Aortic smooth muscle cell (primary cell): Measurements from ENCODE around the gene ZBTB32. TPM values are rescaled to one million over a fixed set of nuclear protein-coding genes. Genes with fewer than 3 reads are reported as not detected.

Experiments
- total RNA-seq: library from RNA; depleted of rRNA; stranded (reverse); fragments of >200 nt; gene quantifications from 2 replicates; pipeline ENCODE4 v1.2.3, GENCODE V29; 2014

The ZBTB32 gene, protein sequence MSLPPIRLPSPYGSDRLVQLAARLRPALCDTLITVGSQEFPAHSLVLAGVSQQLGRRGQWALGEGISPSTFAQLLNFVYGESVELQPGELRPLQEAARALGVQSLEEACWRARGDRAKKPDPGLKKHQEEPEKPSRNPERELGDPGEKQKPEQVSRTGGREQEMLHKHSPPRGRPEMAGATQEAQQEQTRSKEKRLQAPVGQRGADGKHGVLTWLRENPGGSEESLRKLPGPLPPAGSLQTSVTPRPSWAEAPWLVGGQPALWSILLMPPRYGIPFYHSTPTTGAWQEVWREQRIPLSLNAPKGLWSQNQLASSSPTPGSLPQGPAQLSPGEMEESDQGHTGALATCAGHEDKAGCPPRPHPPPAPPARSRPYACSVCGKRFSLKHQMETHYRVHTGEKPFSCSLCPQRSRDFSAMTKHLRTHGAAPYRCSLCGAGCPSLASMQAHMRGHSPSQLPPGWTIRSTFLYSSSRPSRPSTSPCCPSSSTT
- total RNA-seq, result not detected in 2 replicates

DNA sequence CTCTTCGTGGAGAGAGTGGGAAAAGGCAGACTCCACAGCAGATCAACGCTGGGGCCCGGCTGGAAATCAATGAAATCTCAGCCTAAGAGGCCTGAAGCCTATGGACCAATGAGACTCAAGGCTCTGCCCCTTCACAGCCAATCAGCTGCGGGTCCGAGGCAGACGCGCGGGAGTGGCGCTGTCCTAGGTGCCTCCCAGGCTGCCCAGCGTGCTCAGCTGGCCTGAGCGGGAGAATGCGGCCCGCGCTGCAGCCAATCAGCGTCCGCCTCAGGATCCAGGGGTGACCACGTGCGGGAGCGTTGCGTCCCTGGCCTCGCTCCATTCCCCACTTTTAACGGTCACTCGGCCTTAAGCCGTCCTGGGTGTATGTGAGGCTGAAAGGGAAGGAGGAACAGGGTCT, at the start of gene ZBTB32:
Gene ZBTB32 (plus strand): TSS at position 341 of the 400 bp plus-strand sequence. CDS start 10,069 bp downstream, outside the sequence.

DNA sequence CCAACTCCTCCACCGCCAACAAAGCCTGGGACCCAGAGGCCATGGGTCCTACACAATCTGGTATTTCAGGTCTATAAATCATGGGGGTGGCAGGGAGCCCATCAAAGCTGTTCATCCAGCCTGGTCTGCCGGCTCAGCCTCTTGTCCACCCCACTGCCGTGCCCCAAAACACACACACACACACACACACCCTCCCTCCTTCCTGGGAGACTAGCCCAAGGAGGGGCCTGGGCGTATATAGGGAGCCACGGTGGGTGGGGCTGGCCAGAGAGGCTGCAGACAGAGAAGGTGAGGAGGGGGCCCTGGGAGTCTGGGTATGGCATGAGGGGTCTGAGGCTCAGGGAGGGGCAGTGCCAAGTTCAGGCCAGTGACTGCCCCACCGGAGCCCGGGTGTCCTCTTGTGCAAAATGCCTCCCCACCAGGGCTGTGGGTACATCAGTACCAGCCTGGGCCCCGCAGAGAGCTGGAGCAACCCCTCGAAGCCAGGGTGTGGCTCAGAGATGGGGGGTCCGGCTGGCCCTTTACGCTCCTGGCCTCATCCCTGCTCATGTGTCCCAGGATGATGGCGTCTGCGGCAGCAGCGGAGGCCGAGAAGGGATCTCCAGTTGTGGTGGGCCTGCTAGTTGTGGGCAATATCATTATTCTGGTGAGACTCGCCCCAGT, 38.0 kb upstream of the ZBTB32 start, which contains the start of gene UPK1A:
Gene UPK1A (plus strand): TSS at position 267 of the 663 bp plus-strand sequence. CDS start 296 bp downstream, at position 563.

DNA sequence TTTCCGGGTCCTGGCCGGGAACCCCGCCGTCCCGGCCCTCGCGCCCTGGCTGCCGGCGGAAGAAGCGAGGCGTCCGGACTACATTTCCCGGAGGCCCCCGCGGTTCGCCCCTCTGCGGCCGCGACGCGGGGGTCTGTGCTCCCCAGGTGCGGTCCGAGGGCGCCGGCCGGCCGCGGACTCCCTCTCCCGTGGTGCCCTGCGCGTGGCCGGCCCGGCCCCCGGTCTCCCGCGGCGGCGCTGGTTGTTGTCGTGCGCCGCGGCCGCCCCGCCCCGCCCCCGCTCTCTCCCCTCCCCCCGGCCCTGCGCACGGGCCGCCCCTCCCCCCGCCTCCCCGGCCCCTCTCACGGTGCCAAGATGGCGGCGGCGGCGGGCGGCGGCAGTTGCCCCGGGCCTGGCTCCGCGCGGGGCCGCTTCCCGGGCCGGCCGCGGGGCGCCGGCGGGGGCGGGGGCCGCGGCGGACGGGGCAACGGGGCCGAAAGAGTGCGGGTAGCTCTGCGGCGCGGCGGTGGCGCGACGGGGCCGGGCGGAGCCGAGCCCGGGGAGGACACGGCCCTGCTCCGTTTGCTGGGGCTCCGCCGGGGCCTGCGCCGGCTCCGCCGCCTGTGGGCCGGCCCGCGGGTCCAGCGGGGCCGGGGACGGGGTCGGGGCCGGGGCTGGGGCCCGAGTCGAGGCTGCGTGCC, 13.4 kb downstream of the ZBTB32 start, which contains the start of gene KMT2B:
Gene KMT2B (plus strand): TSS at position 339 of the 680 bp plus-strand sequence. CDS start 16 bp downstream, at position 355.

DNA sequence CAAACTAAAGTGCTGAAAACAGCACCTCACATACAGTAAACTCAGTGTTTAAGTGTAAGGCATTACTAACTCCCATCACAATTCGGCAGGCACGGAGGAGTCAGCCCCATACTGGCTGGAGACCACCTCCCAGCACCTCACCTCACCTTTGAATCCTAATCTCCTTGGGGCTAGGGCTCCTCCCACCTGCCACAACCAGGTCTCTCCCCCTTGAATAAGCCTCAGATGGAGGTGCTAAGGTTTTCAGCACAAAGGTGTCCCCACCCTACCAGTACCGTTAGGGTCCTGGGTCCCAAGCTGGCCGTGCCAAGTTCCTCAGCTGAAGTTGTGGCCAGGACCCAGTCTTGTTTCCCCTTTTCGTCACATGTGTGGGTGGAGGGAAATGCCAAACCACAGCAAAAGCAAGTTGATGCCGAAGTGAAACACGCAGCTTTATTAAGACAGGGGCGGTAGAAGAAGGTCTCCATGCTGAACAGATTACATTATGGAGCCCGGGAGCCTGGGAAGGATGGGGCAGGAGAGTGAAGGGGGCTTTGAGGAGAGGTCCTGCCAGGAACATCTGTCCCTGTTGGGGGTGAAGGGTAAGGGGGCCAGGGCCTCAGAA, 37.9 kb downstream of the ZBTB32 start, which contains the start of gene IGFLR1:
Gene IGFLR1 (minus strand): TSS at position 332 of the 604 bp plus-strand sequence. CDS start 1,272 bp downstream, outside the sequence.

DNA sequence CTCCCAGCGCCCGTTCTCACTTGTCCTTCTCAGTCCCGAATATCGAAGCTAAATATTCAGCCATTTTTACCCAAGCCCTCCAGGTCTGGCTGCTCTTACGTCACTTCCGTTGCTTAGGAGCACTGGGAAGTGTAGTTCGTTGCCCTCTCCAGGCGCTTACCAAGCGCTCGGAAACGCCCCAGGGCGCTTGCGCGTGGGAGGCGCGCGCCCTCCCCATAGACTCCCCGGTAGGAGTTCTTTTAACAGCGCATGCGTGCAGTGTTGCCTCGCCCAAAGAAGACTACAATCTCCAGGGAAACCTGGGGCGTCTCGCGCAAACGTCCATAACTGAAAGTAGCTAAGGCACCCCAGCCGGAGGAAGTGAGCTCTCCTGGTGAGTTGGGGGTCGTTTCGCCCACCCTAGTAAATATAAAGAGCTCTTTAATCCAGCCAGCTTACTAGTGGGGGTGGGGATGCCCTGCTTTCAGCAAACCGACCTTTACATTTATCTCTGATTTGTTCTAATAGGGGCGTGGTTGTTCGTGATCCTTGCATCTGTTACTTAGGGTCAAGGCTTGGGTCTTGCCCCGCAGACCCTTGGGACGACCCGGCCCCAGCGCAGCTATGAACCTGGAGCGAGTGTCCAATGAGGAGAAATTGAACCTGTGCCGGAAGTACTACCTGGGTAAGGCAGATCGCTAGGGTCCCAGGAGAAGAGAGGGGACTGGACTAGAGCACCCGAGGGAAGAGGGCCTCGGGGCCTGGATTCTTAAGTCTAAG, 41.1 kb downstream of the ZBTB32 start, which contains the start of the genes PSENEN and U2AF1L4:
Gene PSENEN (plus strand): TSS at position 324 of the 759 bp plus-strand sequence. CDS start 280 bp downstream, at position 604.
Gene U2AF1L4 (minus strand): TSS at position 91 of the 759 bp plus-strand sequence. CDS start 27 bp downstream, at position 64.

DNA sequence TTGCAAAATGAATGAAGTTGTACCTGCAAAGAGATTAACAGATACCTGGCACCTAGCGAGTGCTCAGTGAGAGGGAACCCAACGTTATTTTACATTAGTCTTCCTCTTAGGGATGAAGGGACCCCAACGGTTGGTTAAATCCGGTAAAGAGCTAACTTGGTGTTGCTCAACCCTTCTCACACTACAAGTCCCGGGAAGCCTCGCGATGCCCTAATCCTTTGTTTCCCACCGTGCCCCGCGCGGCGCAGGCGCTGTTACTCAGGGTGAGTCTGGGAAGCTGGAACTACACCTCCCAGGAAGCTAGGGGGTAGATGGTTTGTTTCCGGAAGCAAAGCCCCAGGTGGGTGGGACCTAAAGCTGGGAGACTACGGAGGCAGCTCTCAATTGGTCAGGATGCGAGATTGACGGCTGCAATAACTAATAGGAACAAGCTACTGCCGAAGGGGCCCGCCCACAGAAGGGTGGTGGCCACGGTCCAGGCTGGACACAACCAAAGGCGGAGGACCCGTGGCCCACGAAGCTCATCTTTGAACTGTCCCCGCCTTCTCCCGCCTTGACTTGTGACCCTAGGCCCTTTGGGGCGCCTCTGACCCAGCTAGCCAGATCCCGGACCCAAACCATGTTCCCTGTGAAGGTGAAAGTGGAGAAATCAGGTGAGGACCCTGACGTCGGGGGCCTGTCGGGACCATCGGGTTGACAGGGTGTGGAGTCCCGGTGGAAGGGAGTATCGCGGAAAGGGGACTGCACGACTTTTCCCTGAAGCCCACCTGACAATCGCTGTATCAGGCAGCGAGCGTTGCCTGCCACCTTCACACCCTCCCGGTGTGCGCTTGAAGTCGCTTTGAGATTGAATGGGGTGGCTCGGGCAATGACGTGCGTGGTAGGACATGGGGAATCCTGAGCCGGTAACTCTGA, 44.0 kb downstream of the ZBTB32 start, which contains the start of gene LIN37:
Gene LIN37 (plus strand): TSS at position 471 of the 915 bp plus-strand sequence. CDS start 149 bp downstream, at position 620.

DNA sequence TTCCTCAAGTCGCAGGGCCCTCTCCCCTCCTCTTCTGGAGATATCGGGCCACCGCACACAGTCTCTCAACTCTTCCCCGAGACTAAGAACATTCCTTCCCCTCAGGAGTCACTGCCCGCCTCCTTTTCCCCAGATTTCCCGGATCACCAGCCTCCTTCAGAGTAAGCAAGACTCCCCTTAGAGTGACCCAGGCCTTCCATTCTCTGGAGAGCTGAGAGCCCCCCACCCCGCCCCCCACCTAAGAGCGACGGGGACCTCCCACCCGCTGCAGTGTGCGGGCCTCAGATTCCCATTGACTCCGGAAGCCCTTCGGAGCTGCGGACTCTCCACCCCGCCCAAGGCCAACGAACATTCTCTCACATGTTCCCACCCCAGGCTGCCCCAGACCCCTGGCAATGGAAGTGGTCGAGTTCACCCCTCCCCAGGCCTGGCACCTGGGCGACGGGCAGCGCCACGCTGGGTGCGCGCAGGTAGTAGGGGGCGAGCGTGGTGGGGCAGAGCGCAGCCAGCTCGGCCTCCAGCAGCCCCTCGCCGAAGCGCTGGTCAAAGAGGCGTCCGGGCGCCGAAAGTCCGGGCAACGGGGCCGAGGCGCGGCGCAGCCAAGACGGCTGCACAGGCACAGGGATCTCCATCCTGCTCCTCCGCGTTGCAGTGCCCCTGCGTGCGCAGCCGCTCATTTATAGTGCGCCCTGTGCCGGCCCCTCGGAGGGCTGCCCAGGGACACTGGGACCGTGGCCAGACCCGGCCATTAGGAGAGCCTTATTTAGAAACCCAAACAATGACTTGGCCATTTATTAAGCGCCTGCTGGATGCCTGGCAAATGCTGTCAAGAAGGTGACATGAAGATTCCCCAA, 52.2 kb downstream of the ZBTB32 start, which contains the start of gene HSPB6:
Gene HSPB6 (minus strand): TSS at position 653 of the 854 bp plus-strand sequence. CDS start 21 bp downstream, at position 632.

DNA sequence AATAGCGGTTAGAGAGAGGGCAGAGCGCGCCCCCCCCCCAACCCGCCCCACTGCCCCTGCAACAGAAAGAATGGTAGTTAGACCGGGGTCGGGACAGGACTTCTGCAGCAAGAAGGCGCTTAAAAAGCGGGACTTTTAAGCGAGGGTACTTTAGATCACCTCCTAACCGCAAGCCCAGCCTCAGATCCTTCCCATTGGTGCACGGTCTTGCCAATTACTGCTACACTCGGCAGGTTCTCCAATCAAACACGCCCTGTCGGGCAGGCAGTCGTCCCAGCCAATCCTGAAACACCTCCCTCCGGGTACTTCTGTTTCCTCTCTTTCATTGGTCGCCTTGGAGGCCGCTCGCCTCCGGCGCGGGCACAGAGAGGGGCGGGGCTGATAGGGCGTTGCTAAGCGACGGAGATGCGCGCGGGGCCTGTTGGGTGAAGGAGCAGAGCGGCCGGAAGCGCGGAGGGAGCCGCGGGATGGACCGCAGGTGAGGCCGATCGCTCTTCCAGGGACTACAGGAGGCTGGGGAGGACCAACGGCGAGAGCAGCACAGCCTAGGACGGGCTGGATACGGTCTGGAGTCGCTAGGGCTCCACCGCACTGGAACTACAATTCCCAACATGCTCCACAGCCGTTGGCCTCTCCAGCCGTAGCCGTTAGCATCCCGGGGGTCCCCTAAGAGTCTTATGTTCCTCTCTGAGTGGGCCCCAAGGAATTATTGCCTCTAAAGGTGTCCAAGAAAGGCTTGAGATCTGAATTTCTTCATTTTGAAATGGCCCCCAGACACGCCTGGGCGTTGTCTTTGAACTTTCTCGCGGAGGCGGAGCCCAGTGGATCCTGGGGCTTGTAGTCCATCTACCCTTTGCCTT, 53.6 kb downstream of the ZBTB32 start, which contains the start of gene PROSER3:
Gene PROSER3 (plus strand): TSS at position 428 of the 860 bp plus-strand sequence. CDS start 40 bp downstream, at position 468.

Other genes starting within 250 kb of the ZBTB32 start
- not detected in 2 replicates for gene KRTDAP, start 214.1 kb upstream of the ZBTB32 start, total RNA-seq
- 0.53 and 2.3 TPM in 2 replicates for gene DMKN, start 190.9 kb upstream of the ZBTB32 start, total RNA-seq
- gene SBSN, start 176.2 kb upstream of the ZBTB32 start, total RNA-seq, result 0.66 and 0.87 TPM in 2 replicates
- gene GAPDHS, start 171.1 kb upstream of the ZBTB32 start, total RNA-seq, result not detected in 2 replicates
- gene TMEM147, start 158.9 kb upstream of the ZBTB32 start, total RNA-seq, result 73.3 and 90.4 TPM in 2 replicates
- gene ATP4A, start 140.9 kb upstream of the ZBTB32 start, total RNA-seq, result not detected in 2 replicates
- gene PMIS2, start 118.4 kb upstream of the ZBTB32 start, total RNA-seq, result not detected in 2 replicates
- gene HAUS5, start 91.8 kb upstream of the ZBTB32 start, total RNA-seq, result 4.4 and 6.7 TPM in 2 replicates
- 36.8 and 38.8 TPM in 2 replicates for gene RBM42, start 75.5 kb upstream of the ZBTB32 start, total RNA-seq
- gene ETV2, start 62.8 kb upstream of the ZBTB32 start, total RNA-seq, result 0.12 and 0.26 TPM in 2 replicates
- 462 and 513 TPM in 2 replicates for gene COX6B1, start 56.2 kb upstream of the ZBTB32 start, total RNA-seq
- gene UPK1A, start 38.0 kb upstream of the ZBTB32 start, total RNA-seq, result not detected in 2 replicates
- gene KMT2B, start 13.4 kb downstream of the ZBTB32 start, total RNA-seq, result 3.6 and 5.9 TPM in 2 replicates
- gene IGFLR1, start 37.9 kb downstream of the ZBTB32 start, total RNA-seq, result 1.1 TPM in 2 replicates
- 7.3 and 10.3 TPM in 2 replicates for gene U2AF1L4, start 40.9 kb downstream of the ZBTB32 start, total RNA-seq
- gene PSENEN, start 41.1 kb downstream of the ZBTB32 start, total RNA-seq, result 16.8 and 17.2 TPM in 2 replicates
- 6.7 and 7.0 TPM in 2 replicates for gene LIN37, start 44.0 kb downstream of the ZBTB32 start, total RNA-seq
- gene HSPB6, start 52.5 kb downstream of the ZBTB32 start, total RNA-seq, result 55.8 and 106 TPM in 2 replicates
- 3.6 and 4.7 TPM in 2 replicates for gene PROSER3, start 53.6 kb downstream of the ZBTB32 start, total RNA-seq
- gene ARHGAP33, start 71.0 kb downstream of the ZBTB32 start, total RNA-seq, result 2.9 and 3.2 TPM in 2 replicates
- not detected in 2 replicates for gene PRODH2, start 108.3 kb downstream of the ZBTB32 start, total RNA-seq
- not detected in 2 replicates for gene NPHS1, start 147.9 kb downstream of the ZBTB32 start, total RNA-seq
- gene KIRREL2, start 152.4 kb downstream of the ZBTB32 start, total RNA-seq, result not detected in 2 replicates
- 7.7 and 14.0 TPM in 2 replicates for gene APLP1, start 164.0 kb downstream of the ZBTB32 start, total RNA-seq
- gene NFKBID, start 196.0 kb downstream of the ZBTB32 start, total RNA-seq, result 3.2 and 4.0 TPM in 2 replicates
- gene HCST, start 198.0 kb downstream of the ZBTB32 start, total RNA-seq, result 0.79 and 1.2 TPM in 2 replicates
- gene TYROBP, start 203.7 kb downstream of the ZBTB32 start, total RNA-seq, result not detected in 2 replicates
- gene LRFN3, start 231.8 kb downstream of the ZBTB32 start, total RNA-seq, result 1.5 and 2.4 TPM in 2 replicates